ENCODE results near the gene PAQR4.

The PAQR4 gene

GRCh38 chr16:2966043-2966807 is 2.9 kb upstream of the PAQR4 start:
- no peak for DNase-seq

GRCh38 chr16:2966808-2967191 is 2.3 kb upstream of the PAQR4 start:
- DNase-seq: no peak

DNA sequence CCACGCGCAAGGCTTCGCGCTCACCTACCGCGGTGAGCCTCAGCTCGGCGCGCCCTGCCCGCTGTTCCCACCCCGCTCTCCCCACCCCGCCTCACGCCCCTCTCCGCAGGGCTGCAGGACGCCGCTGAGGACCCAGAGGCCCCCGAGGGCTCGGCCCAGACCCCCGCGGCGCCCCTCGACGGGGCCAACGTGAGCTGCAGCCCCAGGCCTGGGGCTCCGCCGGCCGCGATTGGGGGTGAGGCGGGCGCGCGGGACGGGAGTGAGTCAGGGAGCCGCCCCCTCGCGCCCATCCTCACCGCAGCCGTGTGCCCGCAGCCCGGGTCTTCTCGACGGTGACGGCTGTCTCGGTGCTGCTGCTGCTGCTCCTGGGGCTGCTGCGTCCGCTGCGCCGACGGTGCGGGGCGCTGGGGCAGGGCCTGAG is 1.9 kb upstream of the PAQR4 start:
- no peak for DNase-seq

GRCh38 chr16:2967721-2968161 is 1.4 kb upstream of the PAQR4 start:
- no peak for DNase-seq

GRCh38 chr16:2968368-2968737 is 795 bp upstream of the PAQR4 start:
- no peak for DNase-seq

DNA sequence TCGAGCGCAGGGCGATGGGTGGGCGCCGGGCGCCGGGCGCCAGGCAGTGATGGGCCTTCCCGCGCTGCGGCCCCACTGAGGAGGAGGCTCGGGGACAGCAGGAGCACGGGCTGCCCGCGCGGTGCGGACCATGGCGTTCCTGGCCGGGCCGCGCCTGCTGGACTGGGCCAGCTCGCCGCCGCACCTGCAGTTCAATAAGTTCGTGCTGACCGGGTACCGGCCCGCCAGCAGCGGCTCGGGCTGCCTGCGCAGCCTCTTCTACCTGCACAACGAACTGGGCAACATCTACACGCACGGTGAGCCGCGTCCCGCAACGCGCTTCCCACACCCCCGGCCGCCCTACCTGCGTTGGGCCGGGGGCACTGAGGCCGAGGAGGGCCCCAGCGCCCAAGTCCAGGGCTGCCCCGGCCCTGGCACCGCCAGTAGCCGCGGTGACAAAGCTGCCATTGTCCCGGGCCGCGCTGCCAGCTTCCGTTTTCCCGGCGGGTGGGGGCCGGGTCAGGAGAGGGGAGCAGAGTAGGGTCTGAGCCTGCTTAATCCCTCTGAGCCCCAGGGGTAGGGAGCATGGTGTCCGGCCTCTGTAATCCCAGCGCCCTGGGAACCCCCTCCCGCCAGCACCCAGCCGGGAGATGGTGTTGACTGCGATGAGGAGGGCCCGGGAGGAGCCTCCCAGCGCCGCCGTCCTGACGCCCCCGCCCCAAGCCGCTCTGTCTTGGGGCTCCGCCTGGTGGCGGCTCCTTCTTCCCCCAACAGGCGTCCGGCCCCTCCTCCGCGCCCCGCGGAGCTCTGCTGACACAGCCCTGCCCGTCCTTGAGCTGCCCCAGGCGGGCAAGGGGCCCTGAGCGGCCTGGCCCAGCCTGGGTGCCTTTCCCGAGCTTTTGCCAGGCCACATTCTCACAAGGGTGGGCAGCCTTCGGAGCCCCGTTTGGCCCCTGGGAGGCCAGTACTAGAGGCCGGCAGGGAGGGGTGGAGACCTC is 685 bp downstream of the PAQR4 start:
- DNase-seq: peak; percentile 53

DNA sequence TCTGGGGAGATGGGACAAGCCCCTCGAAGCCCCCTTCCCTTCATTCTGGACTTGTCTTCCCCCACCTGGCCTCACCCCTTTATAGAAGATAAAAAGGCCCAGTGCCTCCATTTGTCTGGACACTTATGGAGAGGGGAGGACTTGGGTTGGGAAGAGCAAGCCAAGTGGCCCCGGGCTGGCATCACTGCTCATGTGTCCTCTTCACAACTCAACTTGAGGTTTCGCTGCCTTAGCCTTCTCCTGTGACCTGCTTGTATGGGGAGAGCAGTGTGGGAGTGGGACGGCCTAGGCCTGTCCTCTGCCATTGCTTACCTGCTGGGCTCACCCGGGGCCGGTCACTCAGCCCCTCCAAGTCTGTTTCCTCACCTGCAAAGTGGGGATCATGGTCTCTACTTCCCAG is 1.4 kb downstream of the PAQR4 start:
- no peak for DNase-seq

DNA sequence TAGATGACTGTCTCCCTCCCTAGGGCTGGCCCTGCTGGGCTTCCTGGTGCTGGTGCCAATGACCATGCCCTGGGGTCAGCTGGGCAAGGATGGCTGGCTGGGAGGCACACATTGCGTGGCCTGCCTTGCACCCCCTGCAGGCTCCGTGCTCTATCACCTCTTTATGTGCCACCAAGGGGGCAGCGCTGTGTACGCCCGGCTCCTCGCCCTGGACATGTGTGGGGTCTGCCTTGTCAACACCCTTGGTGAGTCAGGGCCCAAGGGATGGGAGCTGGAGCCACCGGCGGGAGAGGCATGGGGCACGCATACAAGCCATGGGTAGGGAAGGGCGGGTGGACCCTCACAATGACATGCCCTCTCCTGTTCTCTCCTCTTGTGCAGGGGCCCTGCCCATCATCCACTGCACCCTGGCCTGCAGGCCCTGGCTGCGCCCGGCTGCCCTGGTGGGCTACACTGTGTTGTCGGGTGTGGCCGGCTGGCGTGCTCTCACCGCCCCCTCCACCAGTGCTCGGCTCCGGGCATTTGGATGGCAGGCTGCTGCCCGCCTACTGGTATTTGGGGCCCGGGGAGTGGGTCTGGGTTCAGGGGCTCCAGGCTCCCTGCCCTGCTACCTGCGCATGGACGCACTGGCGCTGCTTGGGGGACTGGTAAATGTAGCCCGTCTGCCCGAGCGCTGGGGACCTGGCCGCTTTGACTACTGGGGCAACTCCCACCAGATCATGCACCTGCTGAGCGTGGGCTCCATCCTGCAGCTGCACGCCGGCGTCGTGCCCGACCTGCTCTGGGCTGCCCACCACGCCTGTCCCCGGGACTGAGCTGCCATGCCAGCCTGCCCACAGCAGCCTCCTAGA is 2.2 kb downstream of the PAQR4 start:
- DNase-seq: no peak

GRCh38 chr16:2971985-2972784 is 3.0 kb downstream of the PAQR4 start:
- DNase-seq: no peak

DNA sequence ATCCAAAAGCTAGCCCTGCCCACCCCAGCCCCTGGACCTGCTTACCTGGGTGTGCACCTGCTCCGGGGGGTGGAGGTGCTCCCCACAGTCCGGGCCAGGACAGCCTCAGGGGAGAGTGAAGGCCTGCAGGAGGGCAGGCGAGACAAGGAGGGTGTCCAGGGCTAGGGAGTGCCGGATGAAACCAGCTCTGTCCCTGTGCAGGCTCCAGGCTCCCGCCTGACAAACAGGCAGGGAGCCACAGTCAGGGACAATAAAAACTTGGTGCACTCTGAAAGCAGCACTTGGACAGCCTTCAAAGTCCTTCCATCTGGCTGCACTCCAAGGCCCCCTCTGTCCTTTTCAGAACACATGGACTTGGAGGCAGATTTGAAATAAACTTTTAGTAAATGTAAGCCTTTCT is 3.9 kb downstream of the PAQR4 start:
- DNase-seq: no peak

DNA sequence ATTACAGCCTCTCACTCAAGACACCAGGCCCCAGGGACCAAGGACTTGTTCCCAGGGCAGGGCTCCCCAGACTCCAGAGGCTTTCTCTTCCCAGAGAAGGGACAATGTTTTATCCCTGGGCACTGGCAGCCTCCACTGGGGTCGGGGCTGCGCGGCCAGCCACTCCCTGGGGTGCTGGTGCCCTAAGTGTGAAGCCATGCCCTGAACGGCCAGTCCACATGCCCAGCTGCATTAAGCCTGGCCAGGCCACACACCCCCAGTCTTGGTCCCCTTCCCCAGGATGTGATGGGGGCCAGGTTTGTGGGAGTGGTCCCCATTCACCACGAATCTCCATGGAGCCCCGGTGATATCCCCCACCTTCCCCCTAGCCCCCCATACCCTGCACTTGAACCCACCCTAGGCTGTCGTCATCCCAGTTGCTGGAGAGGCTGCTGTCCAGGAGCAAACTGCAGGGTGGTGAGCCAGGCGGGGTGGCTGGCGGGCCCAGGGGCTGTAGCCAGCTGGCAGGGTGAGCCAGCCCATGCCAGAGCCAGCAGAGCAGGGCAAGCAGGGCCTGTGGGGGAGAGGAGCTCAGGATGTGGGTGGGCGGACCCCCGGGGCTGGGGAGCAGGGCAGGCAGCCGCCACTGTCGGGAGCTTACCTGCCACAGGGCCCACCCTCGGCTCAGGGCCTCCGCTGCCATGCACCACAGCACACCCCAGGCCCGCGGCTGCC is 4.6 kb downstream of the PAQR4 start:
- DNase-seq: no peak

DNA sequence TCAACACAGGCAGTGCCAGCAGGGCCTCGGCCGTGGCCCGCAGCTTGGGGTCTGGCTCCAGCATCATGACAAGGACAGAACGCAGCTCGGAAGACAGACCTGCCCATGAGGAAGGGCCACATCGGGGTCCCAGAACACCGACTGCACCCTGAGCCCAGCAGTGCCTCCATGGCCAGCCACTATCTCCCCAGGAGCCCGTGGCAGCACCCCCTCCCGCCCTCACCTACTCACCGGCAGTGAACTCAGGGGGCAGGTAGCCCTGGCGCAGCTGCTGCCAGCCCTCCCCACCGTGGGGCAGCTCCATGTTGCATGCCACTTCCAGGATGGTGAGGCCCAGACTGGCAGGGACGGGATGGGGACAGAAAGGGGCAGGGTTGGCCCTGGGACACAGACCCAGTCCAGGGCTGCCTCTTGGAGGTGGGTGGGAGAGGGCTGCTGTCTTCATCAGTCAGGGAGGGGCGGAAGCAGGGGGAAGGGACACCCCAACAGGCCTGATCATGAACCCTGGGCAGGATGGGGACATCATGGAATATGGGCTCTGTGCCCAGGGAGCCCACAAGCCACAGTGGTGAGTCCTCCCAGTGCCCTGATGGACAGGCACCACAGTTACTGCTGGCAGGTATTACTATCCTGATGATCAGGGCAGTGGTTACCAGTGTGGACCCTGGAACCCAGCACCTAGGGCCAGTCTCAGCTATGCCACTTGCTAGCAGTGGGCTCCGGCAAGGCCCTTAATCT is 5.3 kb downstream of the PAQR4 start:
- DNase-seq: no peak

- DNase-seq: no peak
Measured at GRCh38 chr16:2975161-2975795, 6.1 kb downstream of the PAQR4 start.

DNA sequence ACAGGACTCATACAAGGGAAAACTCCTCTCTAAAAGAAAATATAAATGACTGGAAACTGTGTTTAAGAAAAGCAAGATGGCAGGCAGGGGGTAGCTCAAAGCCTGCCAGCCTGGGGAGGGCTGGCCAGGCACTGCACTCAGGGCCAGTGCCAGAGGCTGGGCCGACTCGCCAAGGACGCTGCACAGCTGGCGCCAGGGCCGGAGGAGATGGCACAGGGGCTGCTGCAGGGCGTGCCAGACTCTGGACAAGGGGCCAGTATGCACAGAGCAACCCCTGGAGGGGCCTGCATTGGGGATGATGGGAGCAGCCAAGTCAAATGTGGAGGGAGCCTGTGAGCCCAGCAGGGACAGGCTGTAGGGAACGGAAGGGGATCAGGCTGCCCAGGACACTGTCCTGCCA is 7.1 kb downstream of the PAQR4 start:
- no peak for DNase-seq

DNA sequence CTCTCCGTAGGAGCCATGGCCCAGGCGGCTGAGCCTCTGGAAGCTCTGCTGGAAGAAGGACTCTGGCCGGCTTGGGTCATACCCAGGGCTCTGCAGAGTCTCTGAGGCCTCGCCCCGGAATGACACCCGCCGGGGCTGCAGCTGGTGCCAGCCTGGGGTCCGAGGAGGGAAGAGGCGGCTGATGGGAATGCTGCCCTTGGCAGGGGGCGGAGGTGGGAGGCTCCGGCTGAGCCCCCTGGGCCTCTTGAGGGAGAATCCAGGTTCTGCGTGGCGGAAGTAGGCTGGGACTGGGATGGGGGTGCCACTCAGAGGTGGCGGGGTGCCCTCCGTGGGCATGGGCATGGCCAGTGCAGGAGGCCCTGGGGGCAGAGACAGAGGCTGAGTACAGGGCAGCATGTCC is 7.5 kb downstream of the PAQR4 start:
- no peak for DNase-seq

DNA sequence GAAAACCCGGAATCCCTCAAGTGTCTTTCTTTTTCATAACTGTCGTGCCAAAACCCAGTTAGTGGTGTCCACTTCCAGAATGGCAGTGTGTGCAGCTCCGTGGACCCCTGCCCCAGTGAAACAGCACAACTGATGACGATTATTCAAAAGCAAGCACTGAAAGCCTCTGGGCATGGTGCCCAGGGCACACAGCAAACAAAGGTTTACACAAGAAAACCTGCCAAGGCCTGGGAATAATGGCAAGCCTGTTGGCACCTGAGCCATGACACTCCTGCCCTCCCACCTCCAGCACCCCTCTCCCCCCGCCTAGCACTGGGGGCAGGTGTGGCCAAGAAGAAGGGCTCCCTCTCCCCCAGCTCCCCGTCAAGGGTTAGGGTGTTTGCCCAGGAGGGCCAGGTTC is 8.3 kb downstream of the PAQR4 start:
- DNase-seq: no peak

- DNase-seq: no peak
Measured at GRCh38 chr16:2979669-2980226, 10.6 kb downstream of the PAQR4 start.

DNA sequence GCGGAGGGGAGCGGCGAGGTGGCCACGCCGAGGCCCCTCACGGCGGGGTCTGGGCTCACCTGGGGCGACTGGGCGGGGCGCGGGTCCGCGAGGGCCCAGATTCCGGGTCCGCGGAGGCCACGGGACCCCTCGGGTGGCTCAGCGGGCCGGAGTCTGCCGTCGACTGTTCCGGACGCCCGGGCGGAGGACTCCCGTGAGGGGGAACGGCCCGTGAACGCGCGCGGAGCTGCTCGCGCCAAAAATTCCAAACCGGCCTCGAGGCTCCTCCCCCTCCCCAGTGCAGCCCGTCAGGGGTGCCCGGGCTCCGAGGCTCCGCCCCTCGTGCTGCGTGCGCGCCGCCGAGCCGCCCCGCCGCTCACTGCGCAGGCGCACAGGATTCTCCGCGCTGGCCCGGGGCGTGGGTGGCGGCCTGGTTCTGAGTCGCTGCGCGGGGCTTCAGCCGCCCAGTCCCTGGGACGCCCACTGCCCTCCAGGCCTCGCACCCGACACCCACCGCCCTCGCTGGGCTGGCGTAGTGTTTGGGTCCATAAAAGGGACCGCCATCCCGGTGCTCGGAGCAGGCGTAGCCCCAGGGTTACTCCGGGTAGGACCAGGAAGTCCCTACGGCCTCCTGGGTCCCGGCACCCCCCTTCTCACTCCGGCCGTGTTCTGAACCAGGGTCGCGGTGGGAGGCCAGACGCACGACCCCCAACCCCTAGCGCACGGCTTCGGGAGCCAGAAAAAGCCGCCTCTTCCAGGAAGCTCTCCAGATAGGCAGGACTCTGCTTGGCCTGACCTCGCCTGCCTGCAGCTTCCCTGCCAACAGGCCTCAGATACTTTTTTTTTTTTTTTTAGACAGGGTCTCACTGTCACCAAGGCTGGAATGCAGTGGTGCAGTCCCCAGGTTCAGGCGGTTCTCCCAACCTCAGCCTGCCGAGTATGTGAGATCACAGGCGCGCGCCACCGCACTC is 11.4 kb downstream of the PAQR4 start, which contains the start of gene PKMYT1:
Gene PKMYT1, minus strand, starts transcription at position 220 of the 950 bp plus-strand sequence. CDS start 789 bp downstream, outside the sequence.
- DNase-seq: peak; percentile 92

Measured in activated gamma-delta T cell treated with Interleukin-2 at 50 U/mL for 16 hours (primary cell).